GM18907 (cell line): ENCODE data around the gene ZMIZ2.
A peak's percentile ranks its signal among the peaks of the same experiment; 100 is the strongest.

Experiments
- ATAC-seq: cut with Tn5 transposase; IDR thresholded peaks from one replicate; pipeline ENCODE4 v1.9.1; 2021; ENCODE audit warnings: mild to moderate bottlenecking, moderate library complexity; ENCODE audit not compliant: unreplicated experiment

The ZMIZ2 gene

GRCh38 chr7:44755698-44756627 lies 7.3 kb downstream of the ZMIZ2 start:
- no peak for ATAC-seq

GRCh38 chr7:44756904-44757303 lies 8.3 kb downstream of the ZMIZ2 start:
- no peak for ATAC-seq

GRCh38 chr7:44757311-44757710 lies 8.7 kb downstream of the ZMIZ2 start:
- no peak for ATAC-seq

GRCh38 chr7:44757739-44758138 lies 9.1 kb downstream of the ZMIZ2 start:
- no peak for ATAC-seq

- ATAC-seq: no peak
These were observed 10.6 kb downstream of the ZMIZ2 start for GRCh38 chr7:44759246-44759645.

- no peak for ATAC-seq
These were observed 11.5 kb downstream of the ZMIZ2 start for GRCh38 chr7:44760034-44760580.

GRCh38 chr7:44761207-44762161 lies 12.8 kb downstream of the ZMIZ2 start:
- no peak for ATAC-seq

- ATAC-seq: no peak
These were observed 13.7 kb downstream of the ZMIZ2 start for GRCh38 chr7:44762300-44762699.

- ATAC-seq: no peak
These were observed 14.3 kb downstream of the ZMIZ2 start for GRCh38 chr7:44762726-44763522.

GRCh38 chr7:44764081-44764480 lies 15.4 kb downstream of the ZMIZ2 start:
- no peak for ATAC-seq

GRCh38 chr7:44764665-44765578 lies 16.3 kb downstream of the ZMIZ2 start:
- no peak for ATAC-seq

GRCh38 chr7:44765579-44766415 lies 17.1 kb downstream of the ZMIZ2 start:
- no peak for ATAC-seq

- ATAC-seq: no peak
These were observed 17.8 kb downstream of the ZMIZ2 start for GRCh38 chr7:44766416-44766801.

GRCh38 chr7:44767134-44767911 lies 18.7 kb downstream of the ZMIZ2 start:
- ATAC-seq: no peak

GRCh38 chr7:44767912-44768627 lies 19.4 kb downstream of the ZMIZ2 start:
- peak; percentile 45 for ATAC-seq

GRCh38 chr7:44768628-44769371 lies 20.2 kb downstream of the ZMIZ2 start:
- ATAC-seq: no peak
